RWPE1 (cell line): ENCODE measurements around the gene HORMAD2.

Experiments used
- CTCF ChIA-PET: fragments of 350-600 bp; sonication (Branson Sonifier 250); formaldehyde crosslinking; extraction: SDS; loops from one replicate; lab custom pipeline; 2021; lab: Yijun Ruan, JAX
- POLR2A ChIA-PET: fragments of 400-600 bp; formaldehyde crosslinking; extraction: SDS; loops from one replicate; lab custom pipeline; 2020; ENCODE audit warnings: antibody characterized with exemption; ENCODE audit not compliant: low non-redundant PET; lab: Yijun Ruan, JAX
- DNase-seq: peaks from one replicate; pipeline ENCODE4 v3.0.0; 2012; ENCODE audit warnings: low spot score
- H3K27ac ChIP-seq: fragments of 450-650 bp; 2 replicates; pipeline ENCODE4 v1.5.1; 2017
- CTCF ChIP-seq: fragments of 450-650 bp; conservative IDR thresholded peaks from 2 replicates; pipeline ENCODE4 v1.5.1; 2017; ENCODE audit warnings: low read depth, mild to moderate bottlenecking

The HORMAD2 gene

GRCh38 chr22:30186041-30186440 lies 105.8 kb downstream of the HORMAD2 start:
- no peak for TF ChIP-seq CTCF
- ChIA-PET POLR2A (no interaction called here), CTCF (no interaction called here)
- no peak overlapping the region for H3K27ac ChIP-seq
- no peak for DNase-seq

- TF ChIP-seq CTCF, result no peak
- ChIA-PET POLR2A (no interaction called here), CTCF (no interaction called here)
- DNase-seq, result no peak
- H3K27ac ChIP-seq, result no peak overlapping the region
Observed at GRCh38 chr22:30186510-30186909, 106.2 kb downstream of the HORMAD2 start.

GRCh38 chr22:30187094-30187493 lies 106.8 kb downstream of the HORMAD2 start:
- no peak for TF ChIP-seq CTCF
- no peak for DNase-seq
- H3K27ac ChIP-seq, result no peak overlapping the region
- POLR2A ChIA-PET, result no interaction called here
- CTCF ChIA-PET, result no interaction called here

- ChIA-PET POLR2A (no interaction called here), CTCF (no interaction called here)
- no peak for TF ChIP-seq CTCF
- H3K27ac ChIP-seq, result no peak overlapping the region
- DNase-seq, result no peak
Observed at GRCh38 chr22:30187529-30188407, 107.5 kb downstream of the HORMAD2 start.

GRCh38 chr22:30188911-30189310 lies 108.6 kb downstream of the HORMAD2 start:
- ChIA-PET POLR2A (no interaction called here), CTCF (no interaction called here)
- no peak for TF ChIP-seq CTCF
- no peak for DNase-seq
- H3K27ac ChIP-seq, result no peak overlapping the region

GRCh38 chr22:30190574-30190973 lies 110.3 kb downstream of the HORMAD2 start:
- TF ChIP-seq CTCF, result no peak
- POLR2A ChIA-PET, result no interaction called here
- DNase-seq, result no peak
- CTCF ChIA-PET, result no interaction called here
- H3K27ac ChIP-seq, result no peak overlapping the region
